GM23248 (cell line): ENCODE measurements around the gene HTATIP2.

Source experiments
- EZH2 ChIP-seq: fragments of 200-600 bp; sonication (generic); IDR thresholded peaks from 2 replicates; pipeline ENCODE4 v1.6.1; 2018; ENCODE audit warnings: antibody characterized with exemption, mild to moderate bottlenecking; ENCODE audit not compliant: insufficient read depth, poor library complexity, severe bottlenecking
- EZH2phosphoT487 ChIP-seq: fragments of 200-600 bp; sonication (generic); IDR thresholded peaks from 2 replicates; pipeline ENCODE4 v1.6.1; 2018; ENCODE audit warnings: antibody characterized with exemption, moderate library complexity, mild to moderate bottlenecking, low read depth; ENCODE audit not compliant: insufficient read depth

- no peak for TF ChIP-seq EZH2
- no peak for TF ChIP-seq EZH2phosphoT487
These were observed 27.5 kb upstream of the HTATIP2 start for GRCh38 chr11:20336056-20336455.
